GM12873 (cell line): ENCODE measurements around the gene NSMCE3.

ENCODE experiments used
- TF ChIP-seq, protein P1 (sequence below): IDR thresholded peaks from 2 replicates; pipeline ENCODE4 v1.5.1; 2012; ENCODE audit warnings: low read depth, mild to moderate bottlenecking, moderate library complexity, low read length, control low read depth; ENCODE audit not compliant: insufficient read depth; ENCODE audit errors: missing control alignments

The NSMCE3 gene

GRCh38 chr15:29252234-29252633, 17.4 kb downstream of the NSMCE3 start:
- TF ChIP-seq, protein P1, sequence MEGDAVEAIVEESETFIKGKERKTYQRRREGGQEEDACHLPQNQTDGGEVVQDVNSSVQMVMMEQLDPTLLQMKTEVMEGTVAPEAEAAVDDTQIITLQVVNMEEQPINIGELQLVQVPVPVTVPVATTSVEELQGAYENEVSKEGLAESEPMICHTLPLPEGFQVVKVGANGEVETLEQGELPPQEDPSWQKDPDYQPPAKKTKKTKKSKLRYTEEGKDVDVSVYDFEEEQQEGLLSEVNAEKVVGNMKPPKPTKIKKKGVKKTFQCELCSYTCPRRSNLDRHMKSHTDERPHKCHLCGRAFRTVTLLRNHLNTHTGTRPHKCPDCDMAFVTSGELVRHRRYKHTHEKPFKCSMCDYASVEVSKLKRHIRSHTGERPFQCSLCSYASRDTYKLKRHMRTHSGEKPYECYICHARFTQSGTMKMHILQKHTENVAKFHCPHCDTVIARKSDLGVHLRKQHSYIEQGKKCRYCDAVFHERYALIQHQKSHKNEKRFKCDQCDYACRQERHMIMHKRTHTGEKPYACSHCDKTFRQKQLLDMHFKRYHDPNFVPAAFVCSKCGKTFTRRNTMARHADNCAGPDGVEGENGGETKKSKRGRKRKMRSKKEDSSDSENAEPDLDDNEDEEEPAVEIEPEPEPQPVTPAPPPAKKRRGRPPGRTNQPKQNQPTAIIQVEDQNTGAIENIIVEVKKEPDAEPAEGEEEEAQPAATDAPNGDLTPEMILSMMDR = no peak

DNA sequence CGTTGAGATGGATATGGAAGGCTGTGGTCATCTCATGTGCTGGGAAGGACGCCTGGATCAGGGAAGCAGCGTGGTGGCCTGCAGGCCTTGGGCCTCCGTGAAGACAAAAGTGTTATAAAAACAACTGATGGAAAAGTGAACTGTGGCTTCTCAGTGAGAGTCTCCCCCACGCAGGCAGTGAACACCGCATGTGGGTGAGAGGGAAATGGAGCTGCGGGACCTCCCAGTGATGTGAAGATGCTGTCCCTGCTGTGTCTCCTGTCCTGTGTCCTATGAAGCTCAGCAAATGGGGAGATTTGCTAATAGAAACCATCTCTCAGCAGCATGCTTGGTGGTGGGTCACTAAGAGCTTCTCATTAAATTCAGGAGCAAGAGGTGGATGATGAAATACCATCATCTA, 25.1 kb downstream of the NSMCE3 start:
- TF ChIP-seq, protein P1 = no peak

DNA sequence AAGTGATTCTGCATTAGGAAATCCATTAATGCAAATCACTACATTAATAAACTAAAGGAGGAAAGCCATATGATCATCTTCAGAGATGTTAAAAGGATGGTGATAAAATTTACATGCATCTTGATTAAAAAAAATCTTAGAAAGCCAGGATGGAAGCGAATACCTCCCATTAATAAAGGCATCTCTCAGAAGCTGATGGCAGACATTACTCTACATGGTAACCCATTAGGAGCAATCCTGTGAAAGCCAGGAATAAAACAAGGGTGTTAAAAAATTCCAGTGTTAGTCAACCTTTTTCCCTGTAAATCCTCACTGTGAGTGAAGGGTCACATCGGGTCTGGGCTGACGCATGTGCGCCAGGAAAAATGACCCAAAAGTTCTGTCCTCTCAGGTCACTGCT, 25.5 kb downstream of the NSMCE3 start:
- TF ChIP-seq, protein P1 = no peak

DNA sequence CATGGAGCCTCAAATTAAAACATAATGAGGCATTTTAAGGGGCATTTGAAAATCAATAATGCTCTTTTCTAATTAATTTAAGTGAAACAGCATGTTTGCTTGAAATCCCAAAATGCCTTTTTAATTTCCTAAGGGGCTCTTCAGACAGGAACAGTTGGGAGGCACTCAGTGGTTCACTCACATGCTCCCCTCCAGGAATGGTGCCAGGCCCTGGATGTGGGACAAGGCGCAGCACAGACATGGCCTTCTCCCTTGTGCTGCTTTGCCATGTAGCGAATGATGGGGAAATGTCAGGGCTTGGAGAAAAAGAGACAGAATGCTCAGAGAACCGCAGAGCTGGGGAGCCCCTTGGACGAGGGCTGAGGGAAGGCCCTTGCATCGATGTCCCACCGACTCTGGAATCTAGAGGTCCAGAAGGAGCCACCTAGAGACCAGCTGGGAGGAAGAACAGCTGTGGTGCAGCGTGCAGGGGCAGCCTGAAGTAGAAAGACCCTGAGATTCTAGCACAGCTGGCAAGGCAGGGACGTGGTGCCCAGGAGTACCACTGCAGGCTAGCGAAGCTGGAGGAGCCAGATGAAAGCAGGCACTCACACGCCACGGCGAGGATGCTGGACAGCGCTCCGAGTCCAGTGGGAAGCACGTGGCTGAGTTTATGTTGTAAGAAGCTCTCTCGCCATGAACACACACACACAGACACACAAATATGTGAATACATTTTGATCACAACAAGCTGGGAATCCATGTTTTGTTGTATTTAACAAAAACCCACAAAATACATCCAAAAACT, 27.0 kb downstream of the NSMCE3 start:
- TF ChIP-seq, protein P1 = no peak

- TF ChIP-seq, protein P1 = no peak
These were observed 28.4 kb downstream of the NSMCE3 start for GRCh38 chr15:29241207-29241606.

DNA sequence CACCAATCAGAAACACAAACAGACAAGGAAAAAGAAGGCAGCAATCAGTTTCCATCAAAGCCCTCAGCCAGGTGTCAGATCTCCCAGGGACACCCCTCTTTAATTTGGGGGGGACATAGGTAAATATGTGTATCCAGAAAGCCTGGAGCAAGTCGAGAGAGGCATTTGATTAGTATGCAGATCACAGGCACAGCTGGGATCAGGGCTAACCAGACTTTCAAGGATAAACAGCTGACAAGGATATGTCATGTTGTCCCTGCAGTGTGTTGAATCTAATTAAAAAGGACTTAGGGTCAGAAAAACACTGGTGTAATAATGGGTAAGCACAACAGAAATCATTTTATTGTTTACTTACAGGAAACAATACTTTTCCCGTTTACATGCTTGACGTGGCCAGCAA, 30.2 kb downstream of the NSMCE3 start:
- TF ChIP-seq, protein P1 = no peak

GRCh38 chr15:29233566-29233965, 36.1 kb downstream of the NSMCE3 start:
- TF ChIP-seq, protein P1 = no peak
